ENCODE results near the gene ZNF76. TPM values are rescaled to one million over a fixed set of nuclear protein-coding genes. Genes with fewer than 3 reads are reported as not detected.

Gene ZNF76
- total and polyA plus RNA-seq, 2 donors (not counting 1 experiment from before 2014, with no cell fraction given): 96.9 to 145 TPM

- H3K9ac ChIP-seq (ENCODE audit: low read length): no peak overlapping the region
- peaks cover 7% of the 10 kb centered on the region for H3K79me2 ChIP-seq (ENCODE audit: control insufficient read depth, insufficient read depth, low read length)
- H3K36me3 ChIP-seq (replicated peaks in 1 of 2; ENCODE audit: control extremely low read depth in 1 of 2, control insufficient read depth in 1 of 2, extremely low read depth in 1 of 2, insufficient read depth in 2 of 2, low read length in 1 of 2): peaks cover 7 to 77% of the 10 kb centered on the region in 2 experiments
- DNase-seq (no peak), ATAC-seq (ENCODE audit: low read depth) (no peak)
- H4K20me1 ChIP-seq (ENCODE audit: control insufficient read depth, insufficient read depth, low read length, poor library complexity, severe bottlenecking): peaks cover 4% of the 10 kb centered on the region
- H3K9me3 ChIP-seq (ENCODE audit: control extremely low read depth in 1 of 3, control insufficient read depth in 2 of 3, insufficient read depth in 1 of 3, low read length in 2 of 3): no peaks in the 10 kb centered on the region
- H3K9me3 Mint-ChIP-seq (ENCODE audit: insufficient read depth): no peaks in the 10 kb centered on the region
- H3K4me3 Mint-ChIP-seq: no peak overlapping the region
- H3K4me3 ChIP-seq (ENCODE audit: control extremely low read depth in 1 of 5, extremely low read depth in 1 of 5, insufficient read depth in 1 of 5, low read depth in 2 of 5, low read length in 4 of 5): no peak overlapping the region
- H3K4me1 ChIP-seq (ENCODE audit: control insufficient read depth in 2 of 2, insufficient read depth in 2 of 2, low read length in 2 of 2): no peaks in the 10 kb centered on the region
- H3K27me3 ChIP-seq (replicated peaks in 1 of 4; ENCODE audit: control extremely low read depth in 1 of 4, control insufficient read depth in 3 of 4, insufficient read depth in 4 of 4, low read length in 3 of 4): no peaks in the 10 kb centered on the region
- H2AFZ ChIP-seq (ENCODE audit: insufficient read depth, low read depth, low read length, poor library complexity, severe bottlenecking): no peak overlapping the region
- no peaks in the 10 kb centered on the region for H3K27me3 Mint-ChIP-seq
- H3K27ac Mint-ChIP-seq: no peak overlapping the region
- ChIA-PET CTCF (no interaction called here), POLR2A (interaction anchor here (0.5 kb wide), 1 partner anchor 362 kb away, joined by 4 read pairs; no protein-coding TSS in a partner anchor)
- H3K27ac ChIP-seq (ENCODE audit: low read length in 2 of 2): no peak overlapping the region
- TF ChIP-seq EZH2 (IDR thresholded peaks at IDR 0.05; ENCODE audit: borderline replicate concordance, insufficient read depth, low read depth, low read length, poor library complexity, severe bottlenecking): no peak
- TF ChIP-seq, protein P1, sequence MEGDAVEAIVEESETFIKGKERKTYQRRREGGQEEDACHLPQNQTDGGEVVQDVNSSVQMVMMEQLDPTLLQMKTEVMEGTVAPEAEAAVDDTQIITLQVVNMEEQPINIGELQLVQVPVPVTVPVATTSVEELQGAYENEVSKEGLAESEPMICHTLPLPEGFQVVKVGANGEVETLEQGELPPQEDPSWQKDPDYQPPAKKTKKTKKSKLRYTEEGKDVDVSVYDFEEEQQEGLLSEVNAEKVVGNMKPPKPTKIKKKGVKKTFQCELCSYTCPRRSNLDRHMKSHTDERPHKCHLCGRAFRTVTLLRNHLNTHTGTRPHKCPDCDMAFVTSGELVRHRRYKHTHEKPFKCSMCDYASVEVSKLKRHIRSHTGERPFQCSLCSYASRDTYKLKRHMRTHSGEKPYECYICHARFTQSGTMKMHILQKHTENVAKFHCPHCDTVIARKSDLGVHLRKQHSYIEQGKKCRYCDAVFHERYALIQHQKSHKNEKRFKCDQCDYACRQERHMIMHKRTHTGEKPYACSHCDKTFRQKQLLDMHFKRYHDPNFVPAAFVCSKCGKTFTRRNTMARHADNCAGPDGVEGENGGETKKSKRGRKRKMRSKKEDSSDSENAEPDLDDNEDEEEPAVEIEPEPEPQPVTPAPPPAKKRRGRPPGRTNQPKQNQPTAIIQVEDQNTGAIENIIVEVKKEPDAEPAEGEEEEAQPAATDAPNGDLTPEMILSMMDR (IDR thresholded peaks at IDR 0.05): no peak
- H3K4me1 Mint-ChIP-seq: no peaks in the 10 kb centered on the region
- intact Hi-C loops (cut with micrococcal nuclease): no loop called here
- no CpG with 5 or more reads among the region's 2 CpGs for WGBS (ENCODE audit: insufficient coverage)
- no peak overlapping the region for H3K4me2 ChIP-seq (replicated peaks; ENCODE audit: low read depth, low read length, poor library complexity, severe bottlenecking)
Measured at GRCh38 chr6:35283361-35283760, 23.8 kb downstream of the ZNF76 start.

DNA sequence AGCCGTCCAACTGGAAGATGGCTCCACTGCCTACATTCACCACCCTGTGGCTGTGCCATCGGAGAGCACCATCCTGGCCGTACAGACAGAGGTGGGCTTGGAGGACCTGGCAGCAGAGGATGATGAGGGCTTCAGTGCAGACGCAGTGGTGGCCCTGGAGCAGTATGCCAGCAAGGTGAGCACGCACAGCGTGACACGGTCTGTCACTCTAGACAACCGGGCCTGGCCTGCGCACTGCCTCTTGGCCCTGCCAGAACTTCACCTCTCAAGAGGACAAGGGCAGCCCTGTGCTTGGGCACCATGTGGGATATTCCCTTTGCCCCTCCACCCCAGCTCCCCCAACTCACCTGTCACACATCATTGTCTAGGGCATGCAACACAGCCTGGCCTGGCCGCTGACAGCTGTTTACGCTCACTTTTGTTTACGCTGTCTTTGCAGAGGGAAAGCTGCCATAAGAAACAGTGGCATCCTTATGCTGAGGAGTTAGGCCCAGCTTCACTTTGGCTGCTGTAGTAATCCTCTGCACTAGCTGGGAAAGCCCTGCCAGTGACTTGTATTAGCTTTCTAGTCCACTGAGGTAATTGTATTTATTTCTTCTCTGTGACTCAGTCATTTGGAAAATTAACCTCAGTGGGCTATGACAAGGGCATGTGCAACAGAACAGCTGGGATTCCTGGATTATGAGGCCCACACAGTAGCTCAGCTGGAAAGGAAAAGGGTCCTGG, 28.3 kb downstream of the ZNF76 start:
- Histone ChIP-seq H3K9ac (ENCODE audit: low read length) (no peak overlapping the region), H2AFZ (ENCODE audit: insufficient read depth, low read depth, low read length, poor library complexity, severe bottlenecking) (no peak overlapping the region), H3K4me2 (replicated peaks; ENCODE audit: low read depth, low read length, poor library complexity, severe bottlenecking) (no peak overlapping the region), H3K36me3 (replicated peaks in 1 of 2; ENCODE audit: control extremely low read depth in 1 of 2, control insufficient read depth in 1 of 2, extremely low read depth in 1 of 2, insufficient read depth in 2 of 2, low read length in 1 of 2) (peaks cover 4 to 92% of the 10 kb centered on the region in 2 experiments), H3K27ac (ENCODE audit: low read length in 2 of 2) (no peak overlapping the region), H3K4me3 (ENCODE audit: control extremely low read depth in 1 of 5, extremely low read depth in 1 of 5, insufficient read depth in 1 of 5, low read depth in 2 of 5, low read length in 4 of 5) (no peak overlapping the region), H4K20me1 (ENCODE audit: control insufficient read depth, insufficient read depth, low read length, poor library complexity, severe bottlenecking) (no peaks in the 10 kb centered on the region), H3K79me2 (ENCODE audit: control insufficient read depth, insufficient read depth, low read length) (no peaks in the 10 kb centered on the region), H3K27me3 (replicated peaks in 1 of 4; ENCODE audit: control extremely low read depth in 1 of 4, control insufficient read depth in 3 of 4, insufficient read depth in 4 of 4, low read length in 3 of 4) (no peaks in the 10 kb centered on the region), H3K9me3 (ENCODE audit: control extremely low read depth in 1 of 3, control insufficient read depth in 2 of 3, insufficient read depth in 1 of 3, low read length in 2 of 3) (no peaks in the 10 kb centered on the region), H3K4me1 (ENCODE audit: control insufficient read depth in 2 of 2, insufficient read depth in 2 of 2, low read length in 2 of 2) (peaks cover 4 to 10% of the 10 kb centered on the region in 2 donors)
- no peaks in the 10 kb centered on the region for H3K9me3 Mint-ChIP-seq (ENCODE audit: insufficient read depth)
- POLR2A ChIA-PET: no interaction called here
- H3K4me1 Mint-ChIP-seq: peaks cover 9% of the 10 kb centered on the region
- WGBS (ENCODE audit: insufficient coverage): 96% methylated on average over 12 of the region's 12 CpGs
- no peak overlapping the region for H3K27ac Mint-ChIP-seq
- ATAC-seq (ENCODE audit: low read depth): no peak
- intact Hi-C loops (cut with micrococcal nuclease): no loop called here
- H3K4me3 Mint-ChIP-seq: no peak overlapping the region
- no peak for DNase-seq
- CTCF ChIA-PET: interaction anchor here (0.9 kb wide), 1 partner anchor 677 kb away, joined by 3 read pairs; no protein-coding TSS in a partner anchor
- TF ChIP-seq EZH2 (IDR thresholded peaks at IDR 0.05; ENCODE audit: borderline replicate concordance, insufficient read depth, low read depth, low read length, poor library complexity, severe bottlenecking): no peak
- TF ChIP-seq, protein P1 (IDR thresholded peaks at IDR 0.05): no peak
- no peaks in the 10 kb centered on the region for H3K27me3 Mint-ChIP-seq

All from B cell (primary cell).